Suppressor macrophage (primary cell): ENCODE results near the gene ARL4D.
"Not testable (repeated sequence)": the region's sequence is repeated elsewhere in the genome, so short reads cannot be mapped to it uniquely, and the experiment has no call there.

Source experiments
- DNase-seq, 4 experiments: peaks; one replicate each; pipeline ENCODE4 v3.0.0-alpha.2; 2020 to 2022
- total RNA-seq, 17 experiments: gene quantifications; one replicate each; lab custom pipeline; 2026; ENCODE audit warnings: mixed read lengths in 6 of 17, inconsistent platforms in 3 of 17; lab: John Stamatoyannopoulos, UW

The ARL4D gene, protein sequence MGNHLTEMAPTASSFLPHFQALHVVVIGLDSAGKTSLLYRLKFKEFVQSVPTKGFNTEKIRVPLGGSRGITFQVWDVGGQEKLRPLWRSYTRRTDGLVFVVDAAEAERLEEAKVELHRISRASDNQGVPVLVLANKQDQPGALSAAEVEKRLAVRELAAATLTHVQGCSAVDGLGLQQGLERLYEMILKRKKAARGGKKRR
- 0.21 to 6.3 (median 0.97) reads per million in 17 experiments for total RNA-seq

DNA sequence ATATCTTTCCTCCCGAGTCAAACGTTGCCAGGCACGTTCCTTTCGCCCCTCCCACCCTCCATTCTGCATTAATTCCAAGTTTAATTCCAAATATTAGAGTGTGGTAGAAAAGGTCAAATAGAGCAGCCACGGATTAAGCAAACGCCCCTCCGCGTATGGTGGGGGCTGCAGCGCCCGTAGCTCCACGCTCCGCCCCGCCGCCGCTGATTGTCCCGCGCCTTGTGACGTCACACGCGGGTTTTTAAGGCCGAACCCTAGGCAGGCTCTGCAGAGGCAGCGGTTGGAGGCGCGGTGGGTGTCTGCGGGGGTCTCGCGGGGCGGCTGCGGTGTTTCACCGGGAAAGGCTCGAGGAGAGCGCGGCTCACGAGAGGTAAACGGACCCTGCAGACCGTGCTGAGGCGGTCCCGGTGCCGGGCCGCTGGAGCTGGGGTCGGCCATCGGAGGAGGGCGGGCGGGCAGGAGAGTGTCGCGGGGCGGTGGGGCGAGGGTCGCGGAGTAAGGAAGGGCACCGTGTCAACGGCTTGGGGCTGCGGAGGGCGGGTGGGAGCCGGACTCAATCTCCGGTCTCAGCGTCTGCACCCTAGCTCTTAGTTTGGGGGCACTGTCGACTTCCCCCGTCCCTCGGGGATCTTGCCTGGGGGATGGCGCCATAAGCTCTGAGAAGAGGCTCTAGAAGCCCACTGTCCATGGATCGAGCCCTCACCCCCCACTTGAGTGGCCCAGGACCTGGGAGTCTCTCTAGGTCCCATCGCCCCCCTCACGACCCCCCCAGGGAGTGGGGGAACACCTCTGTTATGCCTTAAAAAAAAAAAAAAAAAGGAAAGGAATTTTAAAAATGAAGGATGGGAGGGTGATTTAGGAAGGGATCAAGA lies at the start of gene ARL4D:
ARL4D (plus strand) TSS at position 270 of the 872 bp plus-strand sequence. CDS start 740 bp downstream, outside the sequence.
- DNase-seq, result peak; percentile 75 to 90 (median 82)

DNA sequence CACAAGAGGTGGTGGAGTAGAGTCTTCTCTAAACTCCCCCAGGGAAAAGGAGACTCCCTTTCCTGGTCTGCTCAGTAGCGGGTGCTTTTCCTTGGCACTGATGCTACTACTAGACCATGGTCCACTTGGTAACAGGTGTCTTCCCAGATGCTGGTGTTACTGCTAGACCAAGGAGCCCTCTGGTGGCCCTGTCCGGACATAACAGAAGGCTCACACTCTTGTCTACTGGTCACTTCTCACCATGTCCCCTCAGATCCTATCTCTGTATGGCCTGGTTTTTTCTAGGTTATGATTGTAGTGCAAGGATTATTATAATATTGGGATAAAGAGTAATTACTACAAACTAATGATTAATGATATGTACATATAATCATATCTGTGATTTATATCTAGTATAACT lies 49.7 kb upstream of the ARL4D start:
- no peak for DNase-seq

DNA sequence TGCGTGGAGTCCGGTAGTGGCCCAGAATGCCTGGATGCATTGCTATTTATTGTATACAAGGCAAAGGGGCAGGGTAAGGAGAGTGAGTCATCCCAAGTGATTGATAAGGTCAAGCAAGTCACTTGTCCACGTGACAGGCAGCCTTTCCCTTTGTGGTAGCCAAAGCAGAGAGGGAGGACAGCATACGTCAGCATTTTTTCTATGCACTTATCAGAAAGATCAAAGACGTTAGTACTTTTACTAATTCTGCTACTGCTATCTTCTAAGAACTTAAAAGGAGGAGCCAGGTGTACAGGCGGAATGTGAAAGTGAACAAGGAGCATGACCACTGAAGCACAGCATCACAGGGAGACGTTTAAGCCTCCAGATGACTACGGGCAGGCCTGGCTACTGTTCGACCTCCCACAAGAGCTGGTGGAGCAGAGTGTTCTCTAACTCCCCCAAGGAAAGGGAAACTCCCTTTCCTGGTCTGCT lies 47.9 kb upstream of the ARL4D start:
- no peak for DNase-seq

DNA sequence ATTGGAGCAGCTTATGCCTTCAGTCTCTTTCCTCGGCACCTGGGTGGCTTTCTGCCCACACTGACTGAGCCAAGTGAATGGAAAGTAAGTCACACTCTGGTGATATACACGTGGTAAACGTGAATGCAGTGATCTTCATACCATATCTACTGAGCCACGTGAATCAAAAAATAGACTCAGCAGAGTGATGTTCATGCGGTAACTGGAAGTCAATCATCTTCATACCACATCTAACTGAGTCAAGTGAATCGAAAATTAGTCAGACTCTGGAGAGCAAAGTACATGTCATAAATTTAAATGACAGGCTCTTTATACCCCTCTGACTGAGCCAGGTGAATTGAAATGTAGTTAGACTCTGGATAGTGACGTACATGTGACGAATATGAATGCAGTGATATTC lies 47.1 kb upstream of the ARL4D start:
- no peak for DNase-seq

DNA sequence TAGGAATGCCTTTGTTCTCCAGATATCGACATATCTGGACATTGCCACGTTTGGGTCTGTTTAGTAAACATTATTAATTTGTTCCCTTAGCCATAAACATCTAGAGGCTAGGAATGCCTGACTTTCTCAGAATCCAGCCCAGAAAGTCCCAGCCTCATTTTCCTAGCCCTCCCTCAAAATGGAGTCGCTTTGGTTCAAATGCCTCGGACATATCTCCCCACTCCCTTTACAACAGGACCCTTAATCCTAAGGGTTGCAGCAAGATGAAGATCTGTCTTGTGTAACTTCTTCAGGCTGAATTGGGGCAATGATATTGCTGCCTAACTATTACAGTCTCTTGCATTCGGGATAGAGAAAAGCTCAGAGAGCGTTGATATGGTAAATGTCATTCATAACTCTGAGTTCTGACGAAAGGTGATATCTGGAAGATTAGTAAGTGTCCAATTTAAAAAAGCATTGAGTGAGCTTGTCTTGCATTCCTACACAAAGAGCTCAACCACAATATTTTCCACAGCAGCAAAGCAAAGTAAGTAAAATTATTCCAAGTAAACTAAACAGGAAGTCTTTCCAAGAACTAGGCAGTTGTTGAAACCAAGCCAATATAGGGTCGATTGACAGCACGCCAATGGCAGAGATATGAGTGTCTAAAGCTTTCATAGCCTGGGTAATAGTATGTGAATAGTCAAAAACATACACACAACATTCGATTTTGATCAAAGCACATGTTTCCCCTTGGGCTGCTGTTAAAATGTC lies 46.0 kb upstream of the ARL4D start:
- DNase-seq, result no peak

DNA sequence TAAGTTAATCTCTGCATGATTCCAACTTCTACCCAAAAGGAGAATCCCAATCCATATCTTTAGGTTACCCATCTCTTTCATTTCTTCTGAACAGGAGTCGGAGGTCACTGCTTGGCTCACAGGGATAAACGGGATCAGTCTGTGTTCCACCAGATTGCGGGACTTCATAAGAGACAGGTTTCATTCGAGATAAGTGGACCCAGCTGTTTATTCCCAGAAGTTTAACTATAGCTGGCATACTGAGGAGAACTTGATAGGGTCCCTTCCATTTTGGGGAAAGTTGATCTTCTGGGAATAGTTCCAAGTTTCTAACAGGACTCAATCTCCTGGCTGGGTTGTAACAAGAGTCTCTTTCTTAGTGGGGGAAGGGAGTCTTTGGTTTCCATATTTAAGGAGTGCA lies 45.4 kb upstream of the ARL4D start:
- DNase-seq, result no peak

DNA sequence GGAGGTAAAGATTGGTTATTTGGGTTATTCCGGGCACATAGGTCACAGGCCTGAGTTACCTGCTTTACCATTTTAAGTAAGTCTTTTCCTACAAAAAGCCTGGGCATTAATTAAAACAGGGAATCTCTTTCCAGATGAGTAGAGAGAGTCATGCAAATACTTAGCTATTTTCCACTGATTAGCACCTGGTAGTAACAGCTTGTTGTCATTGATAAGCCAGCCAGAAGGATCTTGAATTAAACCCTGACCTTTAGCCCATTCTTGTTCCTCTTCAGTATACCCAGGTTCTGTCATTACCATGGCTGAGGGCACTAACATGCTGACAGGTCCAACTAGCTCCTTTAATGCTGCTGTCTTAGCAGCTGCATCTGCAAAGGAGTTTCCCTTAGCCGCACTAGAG lies 44.4 kb upstream of the ARL4D start:
- DNase-seq, result no peak

DNA sequence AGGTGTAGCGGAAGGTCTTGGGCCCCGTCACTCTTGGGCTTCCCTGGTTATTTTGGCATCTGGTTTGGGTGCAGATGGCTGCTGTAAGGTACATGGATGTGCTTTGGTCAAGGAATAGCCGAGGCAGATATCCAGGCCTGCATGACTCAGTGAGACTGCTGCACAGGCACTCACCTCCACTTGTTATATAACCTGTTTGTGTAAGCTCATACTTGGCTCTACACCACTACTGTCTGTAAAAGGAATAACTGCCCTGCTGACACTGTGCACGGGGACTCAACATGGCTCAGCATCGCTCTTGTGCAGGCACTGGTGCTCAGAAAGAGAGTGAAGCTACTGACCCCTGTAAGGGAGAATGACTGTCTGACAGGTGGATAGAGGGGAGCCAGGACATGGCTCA lies 42.3 kb upstream of the ARL4D start:
- no peak for DNase-seq

DNA sequence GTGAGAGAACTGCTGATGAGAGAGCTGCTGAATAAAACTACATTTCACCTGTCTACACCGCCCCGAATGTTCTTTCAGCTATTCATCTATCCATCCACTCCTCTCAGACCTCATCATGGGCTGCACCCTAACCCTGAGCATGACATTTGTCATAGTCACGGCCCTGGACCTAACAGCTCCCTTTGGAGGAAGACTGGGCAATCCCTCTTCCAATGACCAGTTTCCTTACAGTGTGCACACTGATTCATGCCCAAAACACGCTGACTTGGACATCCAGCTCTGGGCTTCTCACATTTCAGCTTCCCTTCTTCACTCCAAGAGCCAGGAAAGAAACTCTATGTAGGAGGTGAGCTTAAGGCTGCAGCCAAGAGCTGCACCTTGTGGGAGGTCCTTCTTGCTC lies 41.8 kb upstream of the ARL4D start:
- peak in 1 of 4 experiments; percentile 16 for DNase-seq

DNA sequence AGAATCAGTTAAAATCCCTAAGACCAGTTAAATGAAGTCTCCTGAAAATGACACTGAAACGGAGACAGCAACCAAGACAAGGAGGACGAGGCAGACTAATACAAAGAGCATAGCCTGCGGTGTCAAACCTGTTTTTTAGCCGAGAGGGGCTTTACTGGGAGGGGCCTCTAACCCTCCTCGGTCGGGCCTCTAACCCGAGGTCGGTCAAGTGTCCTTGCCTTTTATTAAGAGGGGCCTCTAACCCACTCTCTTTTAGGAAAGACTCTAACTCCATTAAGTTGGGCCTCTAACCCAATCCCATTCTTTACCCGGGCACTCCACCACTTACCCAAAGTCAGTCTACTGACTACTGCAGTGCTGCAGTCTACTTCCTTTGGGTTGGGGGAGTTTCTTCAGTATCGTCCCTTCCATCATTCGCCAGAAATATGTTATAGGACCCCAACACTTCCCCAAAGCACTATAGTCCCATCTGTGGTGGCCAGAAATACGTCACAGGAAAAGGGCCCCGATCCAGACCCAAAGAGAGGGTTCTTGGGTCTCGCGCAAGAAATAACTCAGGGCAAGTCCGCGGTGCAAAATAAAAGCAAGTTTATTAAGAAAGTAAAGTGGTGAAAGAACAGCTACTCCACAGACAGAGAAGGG lies 39.2 kb upstream of the ARL4D start:
- no peak for DNase-seq

DNA sequence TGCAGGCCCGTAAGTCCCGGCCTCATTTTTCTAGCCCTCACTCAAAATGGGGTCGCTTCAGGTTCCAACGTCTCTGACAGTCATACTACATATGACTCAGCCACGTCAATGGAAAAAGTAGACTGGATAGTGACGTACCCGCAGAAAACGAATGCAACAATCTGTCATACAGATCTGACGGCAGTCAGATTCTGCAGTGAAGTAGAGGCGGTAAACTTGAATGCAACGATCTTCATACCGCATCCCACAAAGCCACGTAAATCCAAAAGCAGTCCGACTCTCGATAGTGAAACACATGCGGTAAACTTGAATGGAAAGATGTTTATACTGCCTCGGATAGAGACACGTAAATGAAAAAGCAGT lies 38.4 kb upstream of the ARL4D start:
- DNase-seq, result peak; percentile 53 to 92 (median 78)

DNA sequence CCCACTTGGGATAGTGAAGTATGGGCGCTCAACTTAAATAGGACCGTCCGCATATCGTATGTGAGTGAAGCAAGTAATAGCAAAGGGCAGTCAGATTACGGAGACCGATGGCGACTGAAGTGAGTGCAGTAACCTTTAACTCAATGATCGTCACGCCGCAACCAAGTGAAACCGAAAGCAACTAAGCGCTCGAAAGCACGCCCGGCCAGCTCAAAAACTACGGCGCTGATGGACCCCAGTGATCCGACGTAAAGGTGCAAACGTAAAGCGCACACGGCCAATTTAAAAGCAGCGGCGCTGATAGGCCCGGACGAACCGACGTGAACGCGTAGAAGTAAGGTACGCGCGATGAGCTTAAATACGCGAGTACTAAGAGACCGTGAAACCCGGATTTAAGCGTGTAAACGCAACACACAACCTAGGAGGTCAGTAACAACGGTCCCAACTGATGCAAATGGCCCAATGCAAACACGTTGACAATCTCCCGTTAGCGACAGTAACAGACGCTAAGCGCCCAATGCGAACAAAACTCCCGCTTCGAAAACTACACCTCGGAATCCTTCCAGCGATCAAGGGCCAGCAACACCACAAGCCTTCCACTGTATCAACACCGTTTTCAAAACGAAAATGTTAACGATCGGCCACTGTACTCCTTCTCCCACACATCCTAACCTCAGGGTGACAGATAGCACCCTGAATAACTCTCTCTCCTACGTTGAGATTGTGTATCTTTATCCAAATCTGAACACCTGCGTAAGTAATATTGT lies 37.9 kb upstream of the ARL4D start:
- peak; percentile 92 to 100 (median 99) for DNase-seq

DNA sequence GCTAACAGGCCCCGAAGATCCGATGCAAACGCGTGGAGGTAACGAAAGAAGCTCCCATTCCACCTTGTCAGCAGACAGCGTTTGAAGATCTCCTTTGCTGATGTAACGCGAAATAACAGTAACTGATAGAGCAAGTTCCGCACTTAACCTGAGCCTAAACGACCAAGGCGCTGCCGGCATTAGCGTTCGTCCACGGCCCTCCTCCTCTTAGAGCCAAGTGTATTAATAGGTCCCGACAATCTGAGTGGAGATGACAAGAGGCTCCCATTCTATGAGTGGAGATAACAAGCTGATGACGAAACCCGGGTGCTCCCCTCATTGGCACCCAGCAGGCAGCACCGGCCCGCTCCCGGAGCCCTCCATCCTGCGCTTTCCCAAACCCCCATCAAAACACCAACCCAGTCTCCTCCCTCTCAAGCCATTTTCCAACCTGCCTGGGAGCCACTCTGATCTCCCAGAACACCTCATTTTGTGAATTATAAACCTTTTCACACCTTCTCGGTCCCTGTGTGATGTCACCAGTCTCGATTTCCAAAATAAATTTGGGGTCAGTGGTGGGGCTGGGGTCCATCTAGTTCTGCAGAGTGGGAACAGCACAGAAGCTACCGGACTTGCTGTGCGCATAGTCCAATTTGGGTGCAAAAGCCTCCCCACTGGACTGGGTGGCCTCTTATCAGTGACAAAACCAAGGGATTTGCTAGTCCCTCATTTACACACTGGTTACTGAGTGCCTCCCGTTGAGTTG lies 35.4 kb upstream of the ARL4D start:
- DNase-seq, result no peak

DNA sequence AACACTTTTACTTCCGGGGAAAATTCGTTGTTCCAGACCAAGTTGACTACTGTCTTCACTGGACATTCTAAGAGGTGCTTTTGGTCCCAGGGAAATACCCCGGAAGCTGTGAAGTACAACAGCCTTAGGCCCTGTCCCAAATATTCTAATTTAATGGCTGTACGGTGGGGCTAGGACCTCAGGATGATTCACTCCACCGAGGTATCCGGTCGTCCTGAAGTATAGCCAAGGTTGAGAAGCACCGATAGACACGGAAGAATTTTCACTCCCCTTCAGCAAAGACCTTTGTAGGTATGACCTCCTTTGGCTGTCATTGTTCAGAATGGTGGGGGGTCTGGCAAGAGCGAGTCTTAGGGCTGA lies 34.9 kb upstream of the ARL4D start:
- DNase-seq, result no peak

DNA sequence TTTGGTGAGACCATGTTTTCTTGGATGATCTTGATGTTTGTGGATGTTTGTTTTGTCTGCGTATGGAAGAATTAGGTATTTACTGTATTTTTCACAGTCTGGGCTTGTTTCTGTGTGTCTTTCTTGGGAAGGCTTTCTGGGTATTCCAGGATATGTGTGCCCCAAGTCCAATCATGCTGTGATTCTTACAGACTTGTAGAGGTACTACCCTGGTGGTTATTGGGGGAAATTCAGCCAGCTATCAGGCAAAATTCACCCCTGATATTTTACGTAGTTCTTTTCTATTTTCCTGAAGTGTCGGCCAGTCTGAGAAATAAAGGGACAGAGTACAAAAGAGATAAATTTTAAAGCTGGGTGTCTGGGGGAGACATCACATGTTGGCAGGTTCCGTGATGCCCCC lies 33.4 kb upstream of the ARL4D start:
- no peak for DNase-seq

DNA sequence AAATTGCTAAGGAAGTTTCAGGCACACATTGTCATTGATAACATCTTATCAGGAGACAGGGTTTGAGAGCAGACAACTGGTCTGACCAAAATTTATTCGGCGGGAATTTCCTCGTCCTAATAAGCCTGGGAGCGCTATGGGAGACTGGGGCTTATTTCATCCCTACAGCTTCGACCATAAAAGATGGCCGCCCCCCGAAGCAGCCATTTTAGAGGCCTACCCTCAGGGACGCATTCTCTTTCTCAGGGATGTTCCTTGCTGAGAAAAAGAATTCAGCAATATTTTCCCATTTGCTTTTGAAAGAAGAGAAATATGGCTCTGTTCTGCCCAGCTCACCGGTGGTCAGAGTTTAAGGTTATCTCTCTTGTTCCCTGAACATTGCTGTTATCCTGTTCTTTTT lies 32.9 kb upstream of the ARL4D start:
- not testable (repeated sequence) for DNase-seq

DNA sequence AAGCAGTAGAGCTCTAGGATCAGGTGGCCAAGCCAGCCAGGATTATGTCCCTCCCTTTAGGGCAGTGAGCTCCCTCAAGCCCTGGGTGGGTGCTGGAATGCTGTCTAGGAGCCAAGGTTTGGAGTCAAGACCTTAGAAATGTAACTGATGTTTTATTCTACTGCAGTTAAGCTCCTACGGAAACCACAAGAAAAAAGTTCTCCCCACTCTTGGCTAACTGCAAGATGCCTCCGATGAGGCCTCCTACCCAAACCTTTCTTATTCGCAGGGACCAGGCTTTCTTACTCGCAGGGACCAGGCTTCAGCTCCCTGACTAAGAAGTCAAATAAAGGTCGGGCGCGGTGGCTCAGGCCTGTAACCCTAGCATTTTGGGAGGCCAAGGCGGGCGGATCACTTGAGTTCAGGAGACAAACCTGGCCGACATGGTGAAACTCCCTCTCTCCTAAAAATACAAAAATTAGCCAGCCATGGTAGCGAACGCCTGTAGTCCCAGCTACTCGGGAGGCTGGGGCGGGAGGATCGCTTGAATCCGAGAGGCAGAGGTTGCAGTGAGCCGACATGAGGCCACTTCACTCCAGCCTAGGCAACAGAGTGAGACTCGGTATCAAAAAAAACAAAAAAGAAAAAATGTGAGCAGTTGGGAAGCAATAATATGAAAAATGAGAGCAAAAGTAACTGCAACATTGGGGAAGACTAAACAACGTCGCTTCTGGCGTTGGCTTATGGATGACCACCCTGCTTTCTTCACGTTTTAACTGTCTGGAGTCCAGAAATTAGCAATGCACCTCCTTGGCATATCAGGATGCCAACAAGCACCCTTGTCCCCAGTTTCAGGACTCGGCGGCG lies 31.7 kb upstream of the ARL4D start:
- DNase-seq, result no peak

DNA sequence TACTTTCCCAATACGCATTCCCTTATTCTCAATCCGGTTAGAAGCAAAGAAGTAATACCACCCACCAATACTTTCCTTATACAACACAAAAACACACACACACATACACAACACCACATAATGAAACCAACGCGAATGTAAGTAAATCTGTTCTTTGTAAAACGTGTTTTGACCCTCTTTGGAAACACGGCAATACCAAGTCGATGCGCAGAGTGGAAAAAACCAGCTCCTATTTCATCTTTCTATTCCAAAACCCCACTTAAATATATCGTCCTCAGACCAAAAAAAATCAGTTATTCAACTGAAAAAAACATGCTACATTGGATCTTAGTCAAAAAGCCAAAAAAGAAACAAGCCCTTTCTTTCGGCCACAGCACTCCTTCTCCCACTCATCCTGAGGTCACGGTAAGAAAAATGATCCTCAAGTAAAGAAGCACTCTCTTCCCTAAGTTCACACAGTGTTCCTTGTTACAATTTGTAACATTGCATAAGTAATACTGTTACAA lies 31.0 kb upstream of the ARL4D start:
- DNase-seq, result peak in 3 of 4 experiments; percentile 52 to 88 (median 79)

DNA sequence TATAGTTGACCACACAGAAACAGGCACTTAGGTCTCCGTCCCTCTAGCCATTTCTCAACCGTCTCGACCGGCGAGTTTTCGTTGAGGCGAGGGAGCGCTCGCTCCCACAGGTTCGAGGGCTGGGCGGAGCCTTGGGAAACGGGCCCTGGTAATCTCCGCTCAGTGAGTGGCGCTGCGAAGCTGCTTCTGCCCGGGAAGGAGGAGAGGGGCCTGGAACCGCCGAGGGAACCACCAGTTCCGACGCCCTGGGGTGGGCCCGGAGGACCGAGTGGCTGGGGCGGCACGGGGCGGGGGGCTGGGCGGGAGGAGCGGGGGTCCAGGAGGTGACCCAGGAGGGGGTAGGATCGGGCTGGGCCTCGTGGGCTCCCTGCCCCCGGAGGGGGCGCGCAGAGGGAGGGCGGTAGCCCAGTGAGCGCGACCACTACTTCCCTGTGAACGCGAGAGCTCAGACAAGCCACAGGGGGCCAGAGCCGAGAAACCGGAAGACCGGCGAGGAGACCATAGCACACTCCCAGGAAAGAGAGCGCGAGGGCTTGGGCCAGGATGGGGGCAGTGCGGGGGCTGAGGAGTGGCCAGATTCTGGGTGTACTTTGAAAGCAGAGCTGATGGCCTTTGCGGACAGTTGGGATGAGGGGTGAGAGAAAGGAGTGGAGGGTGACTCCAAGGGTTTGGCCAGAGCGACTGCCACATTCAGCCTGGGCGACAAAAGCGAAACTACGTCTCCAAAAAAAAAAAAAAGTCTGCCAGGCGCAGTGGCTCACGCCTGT lies 29.9 kb upstream of the ARL4D start:
- peak; percentile 78 to 91 (median 86) for DNase-seq
